ENCODE measurements around the gene POU3F2.
A peak's percentile ranks its signal among the peaks of the same experiment; 100 is the strongest.

POU3F2 gene

DNA sequence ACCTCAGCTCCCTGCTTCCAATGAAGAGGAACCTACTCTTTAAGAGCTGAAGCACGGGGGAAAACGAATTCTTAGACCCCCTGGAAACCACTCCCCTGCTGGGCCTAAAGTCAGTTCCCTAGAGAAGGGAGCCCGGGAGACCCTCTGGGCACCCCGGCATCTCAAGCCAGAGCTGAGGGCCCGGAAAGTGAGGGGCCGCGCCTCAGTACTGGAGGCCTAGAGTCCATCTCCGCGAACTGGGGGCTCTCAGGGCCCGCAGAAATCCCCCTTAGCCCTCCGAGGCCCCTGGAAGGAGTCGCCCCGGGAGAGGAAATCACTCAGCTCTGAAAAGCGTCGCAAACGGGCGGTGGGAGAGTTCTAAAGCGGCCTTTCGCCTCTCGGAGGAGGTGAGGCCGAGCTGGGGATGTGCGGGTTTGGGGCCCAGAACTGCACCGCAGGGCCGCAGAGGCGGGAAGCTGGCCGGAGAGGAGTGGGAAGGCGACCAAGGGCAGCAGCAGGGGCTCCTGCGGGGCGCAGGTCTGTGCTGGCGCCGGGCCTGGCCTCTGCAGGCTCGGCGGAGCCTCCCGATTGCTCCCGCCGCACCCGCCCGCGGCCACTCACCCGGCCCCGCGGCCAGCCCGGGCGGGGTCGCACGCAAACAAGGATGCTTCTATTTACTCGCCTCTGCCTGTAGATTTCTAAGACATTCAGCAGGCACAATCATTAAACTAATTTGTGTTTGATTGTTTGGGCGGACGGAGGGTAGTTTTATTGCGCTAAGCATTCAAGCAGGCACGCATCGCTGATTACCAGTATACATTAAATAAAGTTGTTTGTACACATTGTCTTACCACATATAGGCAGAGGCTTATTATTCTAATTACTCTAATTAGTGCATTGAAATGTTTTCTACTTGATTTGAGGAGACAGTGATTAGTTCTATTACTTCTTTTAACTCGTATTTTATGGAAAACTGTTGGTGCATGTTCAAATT is 9.2 kb downstream of the POU3F2 start:
- H3K9me3 ChIP-seq (ENCODE audit: control insufficient read depth, low read length): no peaks in the 10 kb centered on the region
- peaks cover 92% of the 10 kb centered on the region for H3K27me3 ChIP-seq (replicated peaks; ENCODE audit: control insufficient read depth, insufficient read depth, low read length, poor library complexity, severe bottlenecking)
- DNase-seq: no peak
- no peak overlapping the region for H3K27ac ChIP-seq (ENCODE audit: insufficient read depth, low read length, poor library complexity, severe bottlenecking)
- no peaks in the 10 kb centered on the region for H3K36me3 ChIP-seq (ENCODE audit: control insufficient read depth, insufficient read depth, low read length)
- H3K4me3 ChIP-seq (ENCODE audit: insufficient read depth, low read depth, low read length, poor library complexity, severe bottlenecking): no peak overlapping the region
- H3K4me1 ChIP-seq (ENCODE audit: control insufficient read depth, insufficient read depth, low read length, poor library complexity, severe bottlenecking): peaks cover 29% of the 10 kb centered on the region

DNA sequence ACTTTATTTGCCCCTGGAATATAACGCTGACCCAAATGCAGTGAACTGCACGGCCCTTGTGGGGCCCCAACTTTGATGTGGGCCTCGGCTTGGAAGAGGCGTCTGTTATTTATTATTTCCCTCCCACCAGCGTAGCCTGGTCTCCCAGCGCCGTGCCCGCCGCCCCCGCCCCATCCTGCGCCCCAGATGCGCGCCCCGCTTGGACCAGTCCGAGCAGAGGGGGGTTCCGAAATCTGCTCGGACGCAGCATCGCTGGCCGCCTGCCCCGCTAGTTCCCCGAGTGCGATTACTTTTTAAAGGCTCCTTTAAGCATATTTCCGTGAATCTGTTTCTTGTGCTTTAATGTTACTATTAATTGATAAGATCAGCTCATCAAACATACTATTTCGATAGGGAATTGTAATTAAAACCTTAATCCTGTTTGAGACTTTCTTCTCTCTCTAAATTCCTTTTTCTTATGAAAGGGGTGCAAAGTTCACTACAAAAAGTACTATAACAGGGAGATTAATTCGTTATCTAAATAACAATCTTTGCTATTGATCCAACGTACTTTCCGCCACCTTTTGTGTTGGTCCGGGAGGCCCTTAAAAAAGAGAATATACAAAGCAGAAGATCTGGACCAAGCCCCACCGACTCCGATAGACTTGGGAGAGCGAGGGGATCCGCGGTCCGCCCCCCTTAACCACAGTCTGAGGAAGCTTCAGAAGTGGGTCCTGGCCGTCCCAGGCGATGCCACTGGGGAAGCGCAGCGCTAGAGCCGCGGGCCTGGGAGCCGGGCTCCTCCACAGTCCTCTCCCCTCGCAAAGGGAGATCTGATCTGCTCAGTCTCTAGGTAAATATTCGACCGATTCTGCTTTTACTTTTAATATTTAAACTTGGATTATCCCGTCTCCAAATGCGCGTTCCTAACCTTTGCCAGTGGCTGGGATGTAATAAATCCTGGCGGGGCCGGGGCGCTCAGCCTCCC is 10.2 kb downstream of the POU3F2 start:
- Histone ChIP-seq H3K4me3 (ENCODE audit: insufficient read depth, low read depth, low read length, poor library complexity, severe bottlenecking) (no peak overlapping the region), H3K27ac (ENCODE audit: insufficient read depth, low read length, poor library complexity, severe bottlenecking) (no peak overlapping the region), H3K4me1 (ENCODE audit: control insufficient read depth, insufficient read depth, low read length, poor library complexity, severe bottlenecking) (peaks cover 29% of the 10 kb centered on the region), H3K27me3 (replicated peaks; ENCODE audit: control insufficient read depth, insufficient read depth, low read length, poor library complexity, severe bottlenecking) (peaks cover 88% of the 10 kb centered on the region), H3K9me3 (ENCODE audit: control insufficient read depth, low read length) (no peaks in the 10 kb centered on the region), H3K36me3 (ENCODE audit: control insufficient read depth, insufficient read depth, low read length) (no peaks in the 10 kb centered on the region)
- no peak for DNase-seq

DNA sequence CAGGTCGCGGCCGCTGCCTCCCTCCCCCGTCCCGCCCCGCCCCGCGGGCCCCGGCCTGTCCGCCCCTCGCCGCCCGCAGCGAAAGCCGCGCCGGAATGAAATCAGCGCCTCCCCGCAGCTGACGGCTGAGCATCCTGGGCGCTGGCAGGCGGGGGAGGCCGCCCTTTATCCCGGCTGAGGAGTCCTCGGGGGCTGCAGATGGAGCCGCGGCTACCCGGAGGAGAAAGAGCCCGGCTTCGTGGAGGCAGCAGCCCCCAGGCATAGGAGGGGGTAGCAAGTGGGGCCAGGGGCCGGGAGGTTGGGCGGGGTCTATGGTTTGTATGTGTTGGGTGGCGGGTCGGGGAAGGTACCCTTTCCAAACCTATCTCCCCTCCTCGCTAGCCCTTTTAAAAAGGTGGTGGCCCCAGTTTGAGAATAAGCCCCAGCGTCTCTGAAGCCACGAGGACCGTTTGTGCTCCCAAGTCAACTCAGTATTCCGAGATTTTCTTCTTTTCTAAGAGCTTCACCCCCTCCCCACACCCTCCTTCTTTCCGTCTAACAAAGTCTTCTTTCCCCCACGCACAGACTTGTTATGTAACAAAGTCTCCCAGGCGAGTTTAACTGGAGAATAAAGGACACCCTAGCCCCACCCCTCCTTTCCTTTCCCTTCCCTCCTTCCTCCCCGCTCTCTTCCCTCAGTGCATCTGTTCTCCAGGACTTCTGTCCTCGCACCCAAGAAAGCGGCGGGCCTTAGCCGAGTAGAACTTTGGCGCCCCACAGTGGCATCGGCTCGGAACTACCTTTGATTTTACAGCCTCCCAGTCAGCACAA is 11.0 kb downstream of the POU3F2 start:
- peaks cover 29% of the 10 kb centered on the region for H3K4me1 ChIP-seq (ENCODE audit: control insufficient read depth, insufficient read depth, low read length, poor library complexity, severe bottlenecking)
- H3K9me3 ChIP-seq (ENCODE audit: control insufficient read depth, low read length): no peaks in the 10 kb centered on the region
- no peak overlapping the region for H3K27ac ChIP-seq (ENCODE audit: insufficient read depth, low read length, poor library complexity, severe bottlenecking)
- H3K27me3 ChIP-seq (replicated peaks; ENCODE audit: control insufficient read depth, insufficient read depth, low read length, poor library complexity, severe bottlenecking): peaks cover 79% of the 10 kb centered on the region
- peak overlapping the region; percentile 17 for H3K4me3 ChIP-seq (ENCODE audit: insufficient read depth, low read depth, low read length, poor library complexity, severe bottlenecking)
- H3K36me3 ChIP-seq (ENCODE audit: control insufficient read depth, insufficient read depth, low read length): no peaks in the 10 kb centered on the region
- DNase-seq: peak in 1 of 3 donors; percentile 37

DNA sequence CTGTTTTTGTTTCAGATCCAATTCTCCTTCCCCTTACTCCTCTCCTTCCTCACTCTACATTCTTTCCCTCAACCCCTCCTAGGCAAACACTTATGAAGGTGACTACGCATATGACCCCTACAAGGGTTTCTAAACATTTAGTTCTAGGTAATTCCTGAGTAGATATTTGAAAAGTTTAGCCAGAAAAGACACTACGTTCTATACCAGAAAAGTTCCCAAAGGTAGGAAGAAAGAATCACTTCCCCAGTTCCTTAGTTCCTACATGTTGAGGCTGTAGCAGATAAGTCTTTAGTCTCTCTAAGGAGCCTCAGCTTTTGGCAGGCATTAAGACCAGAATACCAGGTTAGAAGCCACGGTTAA is 11.6 kb downstream of the POU3F2 start:
- Histone ChIP-seq H3K4me1 (ENCODE audit: control insufficient read depth, insufficient read depth, low read length, poor library complexity, severe bottlenecking) (peaks cover 29% of the 10 kb centered on the region), H3K9me3 (ENCODE audit: control insufficient read depth, low read length) (no peaks in the 10 kb centered on the region)

GRCh38 chr6:98847416-98847778 is 13.0 kb downstream of the POU3F2 start:
- H3K27ac ChIP-seq (ENCODE audit: insufficient read depth, low read length, poor library complexity, severe bottlenecking): no peak overlapping the region
- H3K36me3 ChIP-seq (ENCODE audit: control insufficient read depth, insufficient read depth, low read length): no peaks in the 10 kb centered on the region
- no peak for DNase-seq
- peaks cover 63% of the 10 kb centered on the region for H3K27me3 ChIP-seq (replicated peaks; ENCODE audit: control insufficient read depth, insufficient read depth, low read length, poor library complexity, severe bottlenecking)
- H3K9me3 ChIP-seq (ENCODE audit: control insufficient read depth, low read length): no peaks in the 10 kb centered on the region
- no peak overlapping the region for H3K4me3 ChIP-seq (ENCODE audit: insufficient read depth, low read depth, low read length, poor library complexity, severe bottlenecking)
- H3K4me1 ChIP-seq (ENCODE audit: control insufficient read depth, insufficient read depth, low read length, poor library complexity, severe bottlenecking): peaks cover 29% of the 10 kb centered on the region

More for the DNA sequence above, 11.6 kb downstream of the POU3F2 start:
- Histone ChIP-seq H3K27ac (ENCODE audit: insufficient read depth, low read length, poor library complexity, severe bottlenecking) (no peak overlapping the region), H3K27me3 (replicated peaks; ENCODE audit: control insufficient read depth, insufficient read depth, low read length, poor library complexity, severe bottlenecking) (peaks cover 73% of the 10 kb centered on the region), H3K36me3 (ENCODE audit: control insufficient read depth, insufficient read depth, low read length) (no peaks in the 10 kb centered on the region), H3K4me3 (ENCODE audit: insufficient read depth, low read depth, low read length, poor library complexity, severe bottlenecking) (no peak overlapping the region)
- no peak for DNase-seq

GRCh38 chr6:98847779-98848538 is 13.6 kb downstream of the POU3F2 start:
- Histone ChIP-seq H3K4me3 (ENCODE audit: insufficient read depth, low read depth, low read length, poor library complexity, severe bottlenecking) (no peak overlapping the region), H3K36me3 (ENCODE audit: control insufficient read depth, insufficient read depth, low read length) (no peaks in the 10 kb centered on the region), H3K4me1 (ENCODE audit: control insufficient read depth, insufficient read depth, low read length, poor library complexity, severe bottlenecking) (peaks cover 29% of the 10 kb centered on the region), H3K27me3 (replicated peaks; ENCODE audit: control insufficient read depth, insufficient read depth, low read length, poor library complexity, severe bottlenecking) (peaks cover 58% of the 10 kb centered on the region), H3K9me3 (ENCODE audit: control insufficient read depth, low read length) (no peaks in the 10 kb centered on the region), H3K27ac (ENCODE audit: insufficient read depth, low read length, poor library complexity, severe bottlenecking) (no peak overlapping the region)
- no peak for DNase-seq

DNA sequence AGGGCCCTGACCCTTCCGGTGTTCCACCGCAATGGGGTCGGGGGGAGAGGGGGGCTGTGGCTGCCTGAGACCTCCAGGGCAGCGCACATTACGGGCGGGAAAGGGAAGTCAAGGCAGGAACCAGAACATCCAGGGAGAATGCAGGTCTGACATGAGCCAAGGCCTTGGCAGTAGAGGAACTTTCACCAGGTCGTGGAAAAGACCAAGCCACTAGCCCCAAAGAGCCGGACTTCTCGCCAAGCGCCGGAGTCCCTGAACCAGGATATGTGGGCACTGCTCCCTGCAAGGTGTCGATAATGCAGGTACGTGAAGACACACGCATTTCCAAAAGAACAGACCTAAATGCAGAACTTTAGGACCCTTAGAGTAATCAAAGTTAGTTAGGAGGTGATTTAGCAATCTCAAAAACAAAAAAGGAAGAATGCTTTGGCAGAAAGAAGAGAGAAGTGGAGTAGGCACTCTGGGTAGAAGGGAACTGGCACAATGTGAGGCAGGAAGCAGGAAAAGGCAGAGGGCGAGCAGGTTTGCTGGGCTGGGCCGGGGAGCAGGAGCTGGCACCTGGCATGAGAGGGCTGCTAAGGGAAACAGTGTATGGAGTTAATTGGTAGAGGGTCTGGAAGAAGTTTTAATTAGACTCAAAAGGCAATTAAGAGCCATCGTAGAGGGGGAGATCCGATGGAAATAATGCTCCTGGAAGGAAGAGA is 14.3 kb downstream of the POU3F2 start:
- H3K9me3 ChIP-seq (ENCODE audit: control insufficient read depth, low read length): no peaks in the 10 kb centered on the region
- peaks cover 29% of the 10 kb centered on the region for H3K4me1 ChIP-seq (ENCODE audit: control insufficient read depth, insufficient read depth, low read length, poor library complexity, severe bottlenecking)
- no peak overlapping the region for H3K27ac ChIP-seq (ENCODE audit: insufficient read depth, low read length, poor library complexity, severe bottlenecking)
- H3K27me3 ChIP-seq (replicated peaks; ENCODE audit: control insufficient read depth, insufficient read depth, low read length, poor library complexity, severe bottlenecking): peaks cover 50% of the 10 kb centered on the region
- DNase-seq: no peak
- no peaks in the 10 kb centered on the region for H3K36me3 ChIP-seq (ENCODE audit: control insufficient read depth, insufficient read depth, low read length)
- no peak overlapping the region for H3K4me3 ChIP-seq (ENCODE audit: insufficient read depth, low read depth, low read length, poor library complexity, severe bottlenecking)

GRCh38 chr6:98864497-98864896 is 30.1 kb downstream of the POU3F2 start:
- DNase-seq: no peak
- Histone ChIP-seq H3K27ac (ENCODE audit: insufficient read depth, low read length, poor library complexity, severe bottlenecking) (no peak overlapping the region), H3K27me3 (replicated peaks; ENCODE audit: control insufficient read depth, insufficient read depth, low read length, poor library complexity, severe bottlenecking) (no peaks in the 10 kb centered on the region), H3K4me3 (ENCODE audit: insufficient read depth, low read depth, low read length, poor library complexity, severe bottlenecking) (no peak overlapping the region), H3K36me3 (ENCODE audit: control insufficient read depth, insufficient read depth, low read length) (no peaks in the 10 kb centered on the region), H3K4me1 (ENCODE audit: control insufficient read depth, insufficient read depth, low read length, poor library complexity, severe bottlenecking) (no peaks in the 10 kb centered on the region), H3K9me3 (ENCODE audit: control insufficient read depth, low read length) (no peaks in the 10 kb centered on the region)
